SK-N-MC (cell line): ENCODE measurements around the gene TGFBR3L.

Experiments used
- EZH2 ChIP-seq: fragments of 200-600 bp; sonication (generic); IDR thresholded peaks from one replicate; pipeline ENCODE4 v1.6.1; 2017; ENCODE audit warnings: antibody characterized with exemption
- FOXP2 ChIP-seq: optimal IDR thresholded peaks from 2 replicates; pipeline ENCODE3; 2011; ENCODE audit warnings: mild to moderate bottlenecking, moderate library complexity; ENCODE audit not compliant: insufficient read depth; ENCODE audit errors: extremely low read length, control extremely low read depth
- POLR2AphosphoS5 ChIP-seq: IDR thresholded peaks from 2 replicates; pipeline ENCODE4 v1.6.1; 2012; ENCODE audit warnings: mild to moderate bottlenecking, low read depth, low read length, borderline replicate concordance

DNA sequence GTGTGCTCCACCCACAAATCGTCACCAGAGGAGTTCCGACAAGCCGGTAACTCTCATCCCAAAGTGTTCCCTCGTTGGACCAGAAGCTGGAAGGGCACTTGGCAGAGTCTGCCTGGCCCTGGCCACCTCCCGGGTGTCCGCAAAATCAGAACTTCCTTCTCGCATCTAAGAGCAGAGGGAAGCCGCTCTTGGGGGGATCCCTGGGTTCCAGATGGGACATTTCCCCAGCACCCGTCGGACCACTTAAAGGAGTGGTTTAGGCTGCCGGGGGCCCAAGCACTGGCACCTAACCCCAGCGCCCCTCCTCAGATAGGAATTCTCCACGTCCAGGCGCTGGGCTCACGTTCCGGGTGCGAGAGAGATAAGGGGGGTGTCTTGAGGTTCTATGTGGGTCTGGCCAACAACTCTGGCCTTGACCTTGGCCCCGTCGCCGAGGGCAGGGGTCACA, 11.8 kb upstream of the TGFBR3L start:
- TF ChIP-seq POLR2AphosphoS5 (no peak), EZH2 (no peak), FOXP2 (no peak)
